ENCODE results near the gene HDAC7. TPM values are rescaled to one million over a fixed set of nuclear protein-coding genes. Genes with fewer than 3 reads are reported as not detected.

The HDAC7 gene
- total and polyA plus RNA-seq, 12 donors: 9.1 to 184 (median 147) TPM

GRCh38 chr12:47767216-47767724, 52.4 kb downstream of the HDAC7 start:
- Histone ChIP-seq H3K4me3 (no peak overlapping the region), H3K9me3 (replicated peaks in 1 of 3) (no peaks in the 10 kb centered on the region), H3K36me3 (replicated peaks in 1 of 2) (no peaks in the 10 kb centered on the region), H3K27me3 (no peaks in the 10 kb centered on the region), H3K27ac (no peak overlapping the region), H3K4me1 (replicated peaks in 1 of 2) (peaks cover 0 to 18% of the 10 kb centered on the region in 2 donors)
- peak; percentile 50 to 57 (median 55) for TF ChIP-seq CTCF (IDR thresholded peaks at IDR 0.05)
- no peak for TF ChIP-seq POLR2A (IDR thresholded peaks at IDR 0.05)
- DNase-seq: peak in 2 of 7 donors; percentile 57 to 67
- WGBS, 4 donors: 48 to 69% (median 50%) methylated on average over 4 of the region's 4 CpGs
- intact Hi-C loops (cut with DNase I): loop anchor here (5.0 kb wide), 2 partner anchors 45 to 55 kb away; no protein-coding TSS in a partner anchor

- Histone ChIP-seq H3K4me1 (replicated peaks in 1 of 2) (peaks cover 0 to 18% of the 10 kb centered on the region in 2 donors), H3K9me3 (replicated peaks in 1 of 3) (no peaks in the 10 kb centered on the region), H3K27me3 (no peaks in the 10 kb centered on the region), H3K36me3 (replicated peaks in 1 of 2) (no peaks in the 10 kb centered on the region), H3K4me3 (no peak overlapping the region), H3K27ac (no peak overlapping the region)
- no peak for TF ChIP-seq POLR2A (IDR thresholded peaks at IDR 0.05)
- TF ChIP-seq CTCF (IDR thresholded peaks at IDR 0.05): no peak
- intact Hi-C loops (cut with DNase I): loop anchor here (5.0 kb wide), 2 partner anchors 44 to 54 kb away; no protein-coding TSS in a partner anchor
- 58 to 82% (median 69%) methylated on average over 3 to 5 of the region's 5 CpGs for WGBS, 4 donors
- DNase-seq: no peak
Measured at GRCh38 chr12:47766502-47767215, 53.0 kb downstream of the HDAC7 start.

- TF ChIP-seq POLR2A (IDR thresholded peaks at IDR 0.05) (no peak), CTCF (IDR thresholded peaks at IDR 0.05) (no peak)
- DNase-seq: peak in 1 of 7 donors; percentile 13
- Histone ChIP-seq H3K27me3 (no peaks in the 10 kb centered on the region), H3K27ac (no peak overlapping the region), H3K9me3 (replicated peaks in 1 of 3) (no peaks in the 10 kb centered on the region), H3K4me3 (no peak overlapping the region), H3K36me3 (replicated peaks in 1 of 2) (no peaks in the 10 kb centered on the region), H3K4me1 (replicated peaks in 1 of 2) (peaks cover 4 to 14% of the 10 kb centered on the region in 2 donors)
- 84 to 92% (median 88%) methylated on average over 7 to 8 of the region's 8 CpGs for WGBS, 4 donors
- intact Hi-C loops (cut with DNase I): no loop called here
Measured at GRCh38 chr12:47763481-47764346, 56.0 kb downstream of the HDAC7 start.

- DNase-seq: no peak
- no peaks in the 10 kb centered on the region for H3K27me3 ChIP-seq
- no peaks in the 10 kb centered on the region for H3K9me3 ChIP-seq (replicated peaks in 1 of 3)
- intact Hi-C loops (cut with DNase I): no loop called here
- peaks cover 10 to 20% of the 10 kb centered on the region in 2 donors for H3K4me1 ChIP-seq (replicated peaks in 1 of 2)
- no peak for TF ChIP-seq POLR2A (IDR thresholded peaks at IDR 0.05)
- no peak for TF ChIP-seq CTCF (IDR thresholded peaks at IDR 0.05)
- no peak overlapping the region for H3K4me3 ChIP-seq
- no peaks in the 10 kb centered on the region for H3K36me3 ChIP-seq (replicated peaks in 1 of 2)
- no peak overlapping the region for H3K27ac ChIP-seq
- 55 to 75% (median 70%) methylated on average over 3 of the region's 3 CpGs for WGBS, 4 donors
Measured at GRCh38 chr12:47762850-47763465, 56.7 kb downstream of the HDAC7 start.

Data from adrenal gland (tissue), 12 donors.